K562 (cell line): ENCODE measurements around the gene CLN5. TPM values are rescaled to one million over a fixed set of nuclear protein-coding genes. Genes with fewer than 3 reads are reported as not detected.
A peak's percentile ranks its signal among the peaks of the same experiment; 100 is the strongest.

ENCODE experiments used
- ARNT ChIP-seq, 2 experiments: fragments of 450-650 bp; IDR thresholded peaks; 2 replicates each; pipeline ENCODE4 v1.6.1; 2016; ENCODE audit warnings: mild to moderate bottlenecking in 1 of 2
- CBX5 ChIP-seq: IDR thresholded peaks from 2 replicates; pipeline ENCODE4 v1.6.1; 2014; ENCODE audit warnings: low read depth, borderline replicate concordance
- HDGF ChIP-seq: fragments of 450-650 bp; IDR thresholded peaks from 2 replicates; pipeline ENCODE4 v1.6.1; 2016
- HMGN3 ChIP-seq: IDR thresholded peaks from 2 replicates; pipeline ENCODE4 v1.6.1; 2011; ENCODE audit warnings: borderline replicate concordance, low read depth, mild to moderate bottlenecking, mixed read lengths, low read length; ENCODE audit not compliant: insufficient read length; ENCODE audit errors: extremely low read depth
- HSF4 ChIP-seq: fragments of 250-450 bp; sonication (Bioruptor Pico); IDR thresholded peaks from 2 replicates; pipeline ENCODE4 v2.1.2; 2022; ENCODE audit warnings: mild to moderate bottlenecking, moderate library complexity, borderline replicate concordance
- POLR2H ChIP-seq: IDR thresholded peaks from 2 replicates; pipeline ENCODE4 v1.6.1; 2016; ENCODE audit warnings: missing genetic modification characterization, low read depth, mild to moderate bottlenecking, control low read depth, missing compliant biosample characterization, moderate library complexity
- SMARCC2 ChIP-seq: fragments of 450-650 bp; IDR thresholded peaks from 2 replicates; pipeline ENCODE4 v1.6.1; 2017; ENCODE audit warnings: antibody characterized with exemption, moderate library complexity, mild to moderate bottlenecking, low read depth
- ZBTB7A ChIP-seq: IDR thresholded peaks from 2 replicates; pipeline ENCODE4 v1.6.1; 2011; ENCODE audit warnings: low read depth, mild to moderate bottlenecking, low read length, moderate library complexity, borderline replicate concordance; ENCODE audit not compliant: control insufficient read depth
- ZNF134 ChIP-seq: fragments of 250-450 bp; sonication (Bioruptor Pico); conservative IDR thresholded peaks from 2 replicates; pipeline ENCODE4 v1.4.0; 2020
- ZNF699 ChIP-seq: fragments of 250-450 bp; sonication (Bioruptor Pico); IDR thresholded peaks from 2 replicates; pipeline ENCODE4 v1.8.0; 2021; ENCODE audit warnings: mild to moderate bottlenecking, moderate library complexity; ENCODE audit not compliant: insufficient replicate concordance
- ZNF707 ChIP-seq: fragments of 250-450 bp; sonication (Bioruptor Pico); conservative IDR thresholded peaks from 2 replicates; pipeline ENCODE4 v1.8.0; 2022; ENCODE audit warnings: inconsistent platforms, mild to moderate bottlenecking, moderate library complexity
- polyA plus RNA-seq, 8 experiments: library from polyadenylated mRNA; depleted of rRNA in 4 of 8; stranded (reverse) in 5 of 8; unstranded in 3 of 8; fragments of >200 nt; fragmentation: Nextera tagmentation in 2 of 8; fragmentation: Illumina TruSeq in 1 of 8; extraction: Ambion mirVana in 2 of 8; extraction: Trizol in 1 of 8; gene quantifications; 2 replicates each; pipeline versions ENCODE4 v1.2.1 to v1.2.3, GENCODE V29; 2011 to 2014; ENCODE audit warnings: inconsistent platforms in 1 of 8, missing spikeins in 1 of 8
- total RNA-seq, 7 experiments: library from RNA; depleted of rRNA in 6 of 7; stranded (reverse); fragments of >200 nt in 6 of 7; fragmentation: Illumina TruSeq in 2 of 7; extraction: Trizol in 2 of 7; gene quantifications; 2 replicates each; pipeline versions ENCODE4 v1.2.1 to v1.2.3, GENCODE V29; 2011 to 2021; ENCODE audit warnings: low replicate concordance in 1 of 7
- TF ChIP-seq, protein P1 (sequence below), 2 experiments: fragments of 450-650 bp in 1 of 2; sonication (generic) in 1 of 2; formaldehyde crosslinking in 1 of 2; IDR thresholded peaks; 2 replicates each; pipeline versions ENCODE4 v1.7.1 to v1.9.0; 2016 to 2022; ENCODE audit warnings: inconsistent platforms in 1 of 2, mild to moderate bottlenecking in 1 of 2, missing genetic modification reagents in 1 of 2
- TF ChIP-seq, protein P2 (sequence below): fragments of 450-650 bp; IDR thresholded peaks from 2 replicates; pipeline ENCODE4 v1.6.1; 2018; ENCODE audit warnings: mild to moderate bottlenecking, low read depth; ENCODE audit not compliant: partially characterized antibody

Gene CLN5
- total and polyA plus RNA-seq, 9 of the 15 experiments (the other 6 are each of a cell fraction or from before 2014, with no cell fraction given) = 4.6 to 11.5 (median 7.2) TPM

DNA sequence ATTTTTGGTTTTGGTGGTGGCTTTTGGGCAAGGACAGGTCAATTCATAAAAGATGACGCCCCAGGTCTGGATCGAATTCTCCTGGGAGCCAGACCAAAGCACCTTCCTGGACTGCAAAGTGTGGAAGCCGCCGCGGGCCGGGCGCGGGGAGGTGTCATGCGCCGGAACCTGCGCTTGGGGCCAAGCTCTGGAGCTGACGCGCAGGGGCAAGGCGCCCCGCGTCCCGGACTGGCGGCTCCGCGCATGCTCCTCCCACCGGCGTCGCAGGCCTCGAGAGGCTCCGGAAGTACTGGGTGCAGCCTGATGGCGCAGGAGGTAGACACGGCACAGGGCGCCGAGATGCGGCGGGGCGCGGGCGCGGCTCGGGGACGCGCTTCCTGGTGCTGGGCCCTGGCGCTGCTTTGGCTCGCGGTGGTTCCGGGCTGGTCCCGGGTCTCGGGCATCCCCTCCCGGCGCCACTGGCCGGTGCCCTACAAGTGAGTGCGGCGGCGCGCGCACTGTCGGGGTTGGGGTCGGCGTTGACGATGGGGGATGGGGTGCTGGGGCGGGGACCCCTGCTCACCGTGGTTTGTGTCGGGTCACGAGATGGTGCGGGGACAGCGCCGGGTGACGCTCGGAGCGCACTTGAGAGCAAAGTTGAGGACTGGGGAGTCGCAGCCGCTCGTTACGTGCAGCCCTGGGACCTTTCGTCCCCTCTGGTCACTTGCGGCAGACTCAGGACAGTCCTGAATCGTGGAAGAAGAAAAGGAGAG lies at the start of gene CLN5 (continued):
- TF ChIP-seq, protein P1, sequence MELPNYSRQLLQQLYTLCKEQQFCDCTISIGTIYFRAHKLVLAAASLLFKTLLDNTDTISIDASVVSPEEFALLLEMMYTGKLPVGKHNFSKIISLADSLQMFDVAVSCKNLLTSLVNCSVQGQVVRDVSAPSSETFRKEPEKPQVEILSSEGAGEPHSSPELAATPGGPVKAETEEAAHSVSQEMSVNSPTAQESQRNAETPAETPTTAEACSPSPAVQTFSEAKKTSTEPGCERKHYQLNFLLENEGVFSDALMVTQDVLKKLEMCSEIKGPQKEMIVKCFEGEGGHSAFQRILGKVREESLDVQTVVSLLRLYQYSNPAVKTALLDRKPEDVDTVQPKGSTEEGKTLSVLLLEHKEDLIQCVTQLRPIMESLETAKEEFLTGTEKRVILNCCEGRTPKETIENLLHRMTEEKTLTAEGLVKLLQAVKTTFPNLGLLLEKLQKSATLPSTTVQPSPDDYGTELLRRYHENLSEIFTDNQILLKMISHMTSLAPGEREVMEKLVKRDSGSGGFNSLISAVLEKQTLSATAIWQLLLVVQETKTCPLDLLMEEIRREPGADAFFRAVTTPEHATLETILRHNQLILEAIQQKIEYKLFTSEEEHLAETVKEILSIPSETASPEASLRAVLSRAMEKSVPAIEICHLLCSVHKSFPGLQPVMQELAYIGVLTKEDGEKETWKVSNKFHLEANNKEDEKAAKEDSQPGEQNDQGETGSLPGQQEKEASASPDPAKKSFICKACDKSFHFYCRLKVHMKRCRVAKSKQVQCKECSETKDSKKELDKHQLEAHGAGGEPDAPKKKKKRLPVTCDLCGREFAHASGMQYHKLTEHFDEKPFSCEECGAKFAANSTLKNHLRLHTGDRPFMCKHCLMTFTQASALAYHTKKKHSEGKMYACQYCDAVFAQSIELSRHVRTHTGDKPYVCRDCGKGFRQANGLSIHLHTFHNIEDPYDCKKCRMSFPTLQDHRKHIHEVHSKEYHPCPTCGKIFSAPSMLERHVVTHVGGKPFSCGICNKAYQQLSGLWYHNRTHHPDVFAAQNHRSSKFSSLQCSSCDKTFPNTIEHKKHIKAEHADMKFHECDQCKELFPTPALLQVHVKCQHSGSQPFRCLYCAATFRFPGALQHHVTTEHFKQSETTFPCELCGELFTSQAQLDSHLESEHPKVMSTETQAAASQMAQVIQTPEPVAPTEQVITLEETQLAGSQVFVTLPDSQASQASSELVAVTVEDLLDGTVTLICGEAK (IDR thresholded peaks at IDR 0.05) = peak; percentile 78
- TF ChIP-seq, protein P1 (CRISPR knock-in tag; IDR thresholded peaks at IDR 0.05) = no peak
- TF ChIP-seq HDGF (no peak), ZNF134 (no peak), ZNF707 (CRISPR knock-in tag) (no peak), SMARCC2 (no peak), HSF4 (CRISPR knock-in tag) (no peak), CBX5 (no peak), ZBTB7A (peak; percentile 24; the same call in 1 of the 2 replicates), ZNF699 (CRISPR knock-in tag) (no peak), ARNT (IDR thresholded peaks at IDR 0.05) (no peak), POLR2H (tag) (peak; percentile 77), HMGN3 (peak; percentile 72)
- TF ChIP-seq, protein P2, sequence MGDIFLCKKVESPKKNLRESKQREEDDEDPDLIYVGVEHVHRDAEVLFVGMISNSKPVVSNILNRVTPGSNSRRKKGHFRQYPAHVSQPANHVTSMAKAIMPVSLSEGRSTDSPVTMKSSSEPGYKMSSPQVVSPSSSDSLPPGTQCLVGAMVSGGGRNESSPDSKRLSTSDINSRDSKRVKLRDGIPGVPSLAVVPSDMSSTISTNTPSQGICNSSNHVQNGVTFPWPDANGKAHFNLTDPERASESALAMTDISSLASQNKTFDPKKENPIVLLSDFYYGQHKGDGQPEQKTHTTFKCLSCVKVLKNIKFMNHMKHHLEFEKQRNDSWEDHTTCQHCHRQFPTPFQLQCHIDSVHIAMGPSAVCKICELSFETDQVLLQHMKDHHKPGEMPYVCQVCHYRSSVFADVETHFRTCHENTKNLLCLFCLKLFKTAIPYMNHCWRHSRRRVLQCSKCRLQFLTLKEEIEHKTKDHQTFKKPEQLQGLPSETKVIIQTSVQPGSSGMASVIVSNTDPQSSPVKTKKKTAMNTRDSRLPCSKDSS = no peak
